ENCODE results near the gene YKT6.

YKT6 gene

DNA sequence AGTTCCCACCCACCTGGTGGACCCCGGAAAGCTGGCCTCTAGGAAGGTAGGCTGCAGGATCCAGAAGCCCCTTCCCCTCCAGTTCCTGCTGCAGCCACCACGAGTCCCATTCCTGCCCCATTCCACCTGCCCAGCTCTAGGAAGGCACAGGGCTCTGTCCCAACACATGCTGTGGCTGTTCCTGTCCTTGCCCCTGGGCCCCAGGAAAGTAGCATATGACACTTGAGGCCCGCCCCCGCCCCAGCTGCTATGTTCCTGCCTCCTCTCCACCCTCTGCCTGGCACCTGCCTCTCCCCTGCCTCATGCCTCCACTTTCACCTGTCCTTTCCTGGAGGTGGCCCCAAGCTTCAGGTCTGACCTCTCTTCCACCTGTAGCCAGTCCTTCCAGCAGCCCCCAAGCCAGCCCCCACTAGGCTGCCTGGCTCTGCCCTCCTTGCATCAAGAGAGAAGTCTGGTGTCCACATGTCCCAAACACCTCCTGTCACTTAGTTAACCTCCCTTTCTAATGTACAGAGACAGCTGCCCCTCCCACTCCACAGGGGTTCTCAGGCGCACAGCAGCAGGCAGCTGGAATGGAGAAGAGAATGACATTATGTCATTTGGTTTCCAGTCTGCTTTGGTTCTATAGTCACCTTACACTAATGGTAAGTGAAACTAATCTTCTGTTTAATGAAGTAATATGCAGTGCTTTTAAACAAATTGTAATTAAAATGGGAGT is 22.7 kb downstream of the YKT6 start:
- no peaks in the 10 kb centered on the region for H3F3A ChIP-seq (ENCODE audit: insufficient read depth, low read length)
- peaks cover 65% of the 10 kb centered on the region for H3K27me3 ChIP-seq (replicated peaks; ENCODE audit: insufficient read depth, low read length)
- H3K9me3 ChIP-seq (replicated peaks; ENCODE audit: insufficient read depth, low read length): no peaks in the 10 kb centered on the region
- TF ChIP-seq EZH2phosphoT487 (IDR thresholded peaks at IDR 0.05; ENCODE audit: low read length) (no peak), EZH2 (optimal IDR thresholded peaks at IDR 0.05; ENCODE audit: low read depth, low read length) (no peak)
- TF ChIP-seq, protein P1, sequence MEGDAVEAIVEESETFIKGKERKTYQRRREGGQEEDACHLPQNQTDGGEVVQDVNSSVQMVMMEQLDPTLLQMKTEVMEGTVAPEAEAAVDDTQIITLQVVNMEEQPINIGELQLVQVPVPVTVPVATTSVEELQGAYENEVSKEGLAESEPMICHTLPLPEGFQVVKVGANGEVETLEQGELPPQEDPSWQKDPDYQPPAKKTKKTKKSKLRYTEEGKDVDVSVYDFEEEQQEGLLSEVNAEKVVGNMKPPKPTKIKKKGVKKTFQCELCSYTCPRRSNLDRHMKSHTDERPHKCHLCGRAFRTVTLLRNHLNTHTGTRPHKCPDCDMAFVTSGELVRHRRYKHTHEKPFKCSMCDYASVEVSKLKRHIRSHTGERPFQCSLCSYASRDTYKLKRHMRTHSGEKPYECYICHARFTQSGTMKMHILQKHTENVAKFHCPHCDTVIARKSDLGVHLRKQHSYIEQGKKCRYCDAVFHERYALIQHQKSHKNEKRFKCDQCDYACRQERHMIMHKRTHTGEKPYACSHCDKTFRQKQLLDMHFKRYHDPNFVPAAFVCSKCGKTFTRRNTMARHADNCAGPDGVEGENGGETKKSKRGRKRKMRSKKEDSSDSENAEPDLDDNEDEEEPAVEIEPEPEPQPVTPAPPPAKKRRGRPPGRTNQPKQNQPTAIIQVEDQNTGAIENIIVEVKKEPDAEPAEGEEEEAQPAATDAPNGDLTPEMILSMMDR (IDR thresholded peaks at IDR 0.05; ENCODE audit: low read length): no peak
- no peak overlapping the region for H3K9ac ChIP-seq (ENCODE audit: low read length)
- no peak overlapping the region for H3K4me3 ChIP-seq (ENCODE audit: low read length)
- no peak overlapping the region for H3K4me2 ChIP-seq (ENCODE audit: low read depth, low read length)
- no peak overlapping the region for H3K27ac ChIP-seq (ENCODE audit: low read length)
- H3K4me1 ChIP-seq (ENCODE audit: low read length): no peaks in the 10 kb centered on the region
- no peak for DNase-seq
- no peaks in the 10 kb centered on the region for H3K36me3 ChIP-seq (replicated peaks; ENCODE audit: insufficient read depth, low read length)
- H2AFZ ChIP-seq (ENCODE audit: low read length): no peak overlapping the region
- H4K20me1 ChIP-seq (ENCODE audit: insufficient read depth, low read length): no peaks in the 10 kb centered on the region
- no peaks in the 10 kb centered on the region for H3K9me2 ChIP-seq (replicated peaks; ENCODE audit: insufficient read depth, low read length)
- H3K79me2 ChIP-seq (ENCODE audit: low read length): no peaks in the 10 kb centered on the region

DNA sequence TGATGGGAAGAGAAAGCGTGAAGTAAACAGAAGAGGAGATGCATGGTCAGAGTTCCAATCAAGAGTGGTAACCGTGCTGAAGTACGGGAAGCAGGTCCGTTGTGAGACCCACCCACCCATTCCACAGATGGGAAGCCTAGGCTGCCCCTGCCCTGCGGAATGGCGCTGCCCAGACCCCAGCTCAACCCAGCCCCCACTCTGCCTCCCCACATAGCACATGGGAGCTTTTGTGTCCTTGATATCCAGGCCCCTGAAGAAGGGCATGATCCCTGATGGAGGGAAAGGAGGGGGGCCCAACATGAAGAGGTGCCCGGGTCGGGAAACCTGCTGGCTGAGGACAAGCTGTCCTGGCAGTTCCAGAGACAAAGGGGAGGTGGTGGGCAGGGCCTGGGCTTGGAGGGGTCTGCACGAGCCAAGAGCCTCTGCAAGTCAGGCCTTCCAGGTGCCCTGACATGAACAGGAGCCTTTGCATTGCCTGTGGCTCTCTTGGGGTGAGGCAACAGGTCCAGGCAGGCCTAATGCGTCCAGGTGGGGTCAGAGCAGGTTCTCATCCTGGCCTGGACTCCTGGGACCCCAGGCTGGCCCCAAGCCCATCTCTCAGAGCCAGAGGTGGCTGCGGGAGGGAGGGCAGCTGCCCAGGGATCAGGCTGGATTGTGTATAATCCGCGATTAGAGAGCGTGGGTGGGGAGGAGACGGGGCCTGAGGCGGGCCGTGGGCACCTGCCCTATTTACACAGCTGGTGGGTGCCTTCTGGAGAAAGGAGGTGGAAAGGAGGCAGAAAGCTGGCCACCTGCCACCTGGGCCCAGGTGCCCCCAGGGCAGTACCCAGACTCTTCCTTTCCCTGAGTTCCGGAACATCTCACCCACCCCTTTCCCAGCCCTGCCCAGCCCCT is 23.5 kb downstream of the YKT6 start:
- no peaks in the 10 kb centered on the region for H3K4me1 ChIP-seq (ENCODE audit: low read length)
- H3K79me2 ChIP-seq (ENCODE audit: low read length): no peaks in the 10 kb centered on the region
- H3K4me3 ChIP-seq (ENCODE audit: low read length): no peak overlapping the region
- no peaks in the 10 kb centered on the region for H3K9me3 ChIP-seq (replicated peaks; ENCODE audit: insufficient read depth, low read length)
- TF ChIP-seq, protein P1 (IDR thresholded peaks at IDR 0.05; ENCODE audit: low read length): no peak
- TF ChIP-seq EZH2phosphoT487 (IDR thresholded peaks at IDR 0.05; ENCODE audit: low read length) (no peak), EZH2 (optimal IDR thresholded peaks at IDR 0.05; ENCODE audit: low read depth, low read length) (no peak)
- H3K9me2 ChIP-seq (replicated peaks; ENCODE audit: insufficient read depth, low read length): no peaks in the 10 kb centered on the region
- H3K4me2 ChIP-seq (ENCODE audit: low read depth, low read length): no peak overlapping the region
- no peaks in the 10 kb centered on the region for H3F3A ChIP-seq (ENCODE audit: insufficient read depth, low read length)
- no peaks in the 10 kb centered on the region for H3K36me3 ChIP-seq (replicated peaks; ENCODE audit: insufficient read depth, low read length)
- no peak for DNase-seq
- H3K27me3 ChIP-seq (replicated peaks; ENCODE audit: insufficient read depth, low read length): peaks cover 69% of the 10 kb centered on the region
- H2AFZ ChIP-seq (ENCODE audit: low read length): no peak overlapping the region
- H3K9ac ChIP-seq (ENCODE audit: low read length): no peak overlapping the region
- H3K27ac ChIP-seq (ENCODE audit: low read length): no peak overlapping the region
- no peaks in the 10 kb centered on the region for H4K20me1 ChIP-seq (ENCODE audit: insufficient read depth, low read length)

DNA sequence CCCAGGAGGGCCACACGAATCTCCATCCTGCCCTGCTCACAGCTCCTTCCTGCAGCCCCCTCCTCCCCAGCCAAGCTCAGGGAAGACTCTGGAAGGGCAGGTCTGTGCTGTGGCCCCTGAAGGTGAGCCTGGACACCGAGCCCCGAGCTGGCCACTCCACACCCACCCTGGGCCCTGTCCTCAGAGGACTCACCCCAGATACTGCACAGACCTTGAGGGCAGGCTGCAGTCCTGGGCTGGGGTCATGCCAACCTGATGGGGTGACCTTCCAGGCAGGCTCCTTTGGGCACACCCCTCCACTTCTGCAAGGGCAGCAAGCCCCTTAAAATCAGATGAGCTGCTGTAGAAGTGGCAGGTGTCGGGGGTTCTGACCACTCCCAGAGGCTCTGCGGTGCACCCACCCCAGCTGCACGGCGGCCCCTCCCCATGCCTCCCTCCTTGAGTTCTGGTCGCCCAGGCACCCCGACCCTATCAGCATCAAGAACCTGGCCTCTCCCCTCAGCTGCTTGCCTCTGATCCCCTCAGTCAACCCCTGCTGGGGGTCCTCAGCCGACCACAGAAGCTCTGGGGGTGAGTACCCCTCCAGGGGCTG is 24.3 kb downstream of the YKT6 start:
- H4K20me1 ChIP-seq (ENCODE audit: insufficient read depth, low read length): no peaks in the 10 kb centered on the region
- H3K27me3 ChIP-seq (replicated peaks; ENCODE audit: insufficient read depth, low read length): peaks cover 71% of the 10 kb centered on the region
- no peak overlapping the region for H3K4me2 ChIP-seq (ENCODE audit: low read depth, low read length)
- H3K27ac ChIP-seq (ENCODE audit: low read length): no peak overlapping the region
- H3K4me1 ChIP-seq (ENCODE audit: low read length): no peaks in the 10 kb centered on the region
- H3K36me3 ChIP-seq (replicated peaks; ENCODE audit: insufficient read depth, low read length): no peaks in the 10 kb centered on the region
- H3K9me2 ChIP-seq (replicated peaks; ENCODE audit: insufficient read depth, low read length): no peaks in the 10 kb centered on the region
- H3K4me3 ChIP-seq (ENCODE audit: low read length): no peak overlapping the region
- no peak for DNase-seq
- no peaks in the 10 kb centered on the region for H3K79me2 ChIP-seq (ENCODE audit: low read length)
- H2AFZ ChIP-seq (ENCODE audit: low read length): no peak overlapping the region
- H3K9ac ChIP-seq (ENCODE audit: low read length): no peak overlapping the region
- no peaks in the 10 kb centered on the region for H3K9me3 ChIP-seq (replicated peaks; ENCODE audit: insufficient read depth, low read length)
- TF ChIP-seq EZH2 (optimal IDR thresholded peaks at IDR 0.05; ENCODE audit: low read depth, low read length) (no peak), EZH2phosphoT487 (IDR thresholded peaks at IDR 0.05; ENCODE audit: low read length) (no peak)
- TF ChIP-seq, protein P1 (IDR thresholded peaks at IDR 0.05; ENCODE audit: low read length): no peak
- no peaks in the 10 kb centered on the region for H3F3A ChIP-seq (ENCODE audit: insufficient read depth, low read length)

All from MM.1S (cell line).